Glutamatergic neuron (in vitro differentiated cells): Measurements from ENCODE around the gene HLTF. TPM values are rescaled to one million over a fixed set of nuclear protein-coding genes. Genes with fewer than 3 reads are reported as not detected.

ENCODE experiments used
- DNase-seq: peaks from one replicate; pipeline ENCODE4 v3.0.0; 2022
- H3K27ac Mint-ChIP-seq: one replicate; pipeline ENCODE4 v1.8.0; 2020; ENCODE audit warnings: mild to moderate bottlenecking, mixed read lengths, inconsistent platforms; ENCODE audit not compliant: unreplicated experiment
- H3K27me3 Mint-ChIP-seq: one replicate; pipeline ENCODE4 v1.8.0; 2020; ENCODE audit warnings: mild to moderate bottlenecking, moderate library complexity, mixed read lengths, inconsistent platforms; ENCODE audit not compliant: unreplicated experiment
- H3K36me3 Mint-ChIP-seq: one replicate; pipeline ENCODE4 v1.8.0; 2020; ENCODE audit warnings: mild to moderate bottlenecking, mixed read lengths, inconsistent platforms; ENCODE audit not compliant: unreplicated experiment
- H3K4me1 Mint-ChIP-seq: one replicate; pipeline ENCODE4 v1.8.0; 2020; ENCODE audit warnings: mild to moderate bottlenecking, low read depth, mixed read lengths, inconsistent platforms; ENCODE audit not compliant: unreplicated experiment
- H3K4me3 Mint-ChIP-seq: one replicate; pipeline ENCODE4 v1.8.0; 2020; ENCODE audit warnings: mild to moderate bottlenecking, mixed read lengths, inconsistent platforms; ENCODE audit not compliant: unreplicated experiment
- H3K9me3 Mint-ChIP-seq: one replicate; pipeline ENCODE4 v1.8.0; 2020; ENCODE audit warnings: mild to moderate bottlenecking, moderate library complexity, mixed read lengths, inconsistent platforms; ENCODE audit not compliant: unreplicated experiment
- CTCF ChIP-seq: fragments of 200-600 bp; sonication (generic); IDR thresholded peaks from one replicate; pipeline ENCODE4 v1.5.0; 2021; ENCODE audit not compliant: partially characterized antibody, unreplicated experiment
- total RNA-seq: library from RNA; stranded (reverse); fragmentation: NEBNext Ultra II Directional; extraction: Animal tissue kit (Norgen Biotek cat#: 25700); gene quantifications from one replicate; pipeline ENCODE4 v1.2.1, GENCODE V29; 2021; ENCODE audit not compliant: unreplicated experiment

The HLTF gene
- total RNA-seq, 1 donor from 2014 or later: 45.1 TPM

GRCh38 chr3:149080011-149080698 lies 6.2 kb downstream of the HLTF start:
- Mint-ChIP-seq H3K36me3 (no peaks in the 10 kb centered on the region), H3K27ac (no peak overlapping the region), H3K27me3 (no peaks in the 10 kb centered on the region), H3K4me3 (no peak overlapping the region), H3K9me3 (no peaks in the 10 kb centered on the region), H3K4me1 (peaks cover 4% of the 10 kb centered on the region)
- no peak for TF ChIP-seq CTCF
- DNase-seq: no peak

- no peaks in the 10 kb centered on the region for H3K27me3 Mint-ChIP-seq
- H3K4me1 Mint-ChIP-seq: no peaks in the 10 kb centered on the region
- no peaks in the 10 kb centered on the region for H3K9me3 Mint-ChIP-seq
- no peaks in the 10 kb centered on the region for H3K36me3 Mint-ChIP-seq
- DNase-seq: no peak
- H3K4me3 Mint-ChIP-seq: no peak overlapping the region
- no peak for TF ChIP-seq CTCF
- H3K27ac Mint-ChIP-seq: no peak overlapping the region
Observed at GRCh38 chr3:149077628-149078027, 8.7 kb downstream of the HLTF start.

- no peak for TF ChIP-seq CTCF
- H3K9me3 Mint-ChIP-seq: no peaks in the 10 kb centered on the region
- DNase-seq: no peak
- no peak overlapping the region for H3K4me3 Mint-ChIP-seq
- no peaks in the 10 kb centered on the region for H3K36me3 Mint-ChIP-seq
- peaks cover 2% of the 10 kb centered on the region for H3K27me3 Mint-ChIP-seq
- no peaks in the 10 kb centered on the region for H3K4me1 Mint-ChIP-seq
- no peak overlapping the region for H3K27ac Mint-ChIP-seq
Observed at GRCh38 chr3:149067883-149068282, 18.4 kb downstream of the HLTF start.

GRCh38 chr3:149061776-149062175 lies 24.6 kb downstream of the HLTF start:
- TF ChIP-seq CTCF: no peak
- Mint-ChIP-seq H3K36me3 (no peaks in the 10 kb centered on the region), H3K27ac (no peak overlapping the region), H3K27me3 (peaks cover 2% of the 10 kb centered on the region), H3K4me1 (no peaks in the 10 kb centered on the region), H3K4me3 (no peak overlapping the region), H3K9me3 (no peaks in the 10 kb centered on the region)
- DNase-seq: no peak

GRCh38 chr3:149058602-149059001 lies 27.7 kb downstream of the HLTF start:
- H3K4me3 Mint-ChIP-seq: no peak overlapping the region
- no peak for DNase-seq
- H3K27ac Mint-ChIP-seq: no peak overlapping the region
- H3K27me3 Mint-ChIP-seq: peaks cover 1% of the 10 kb centered on the region
- no peaks in the 10 kb centered on the region for H3K36me3 Mint-ChIP-seq
- no peaks in the 10 kb centered on the region for H3K9me3 Mint-ChIP-seq
- H3K4me1 Mint-ChIP-seq: no peaks in the 10 kb centered on the region
- TF ChIP-seq CTCF: no peak
